Forelimb muscle (tissue), 1 donor: ENCODE results near the gene MEI1. TPM values are rescaled to one million over a fixed set of nuclear protein-coding genes. Genes with fewer than 3 reads are reported as not detected.

Experiments used
- DNase-seq: peaks from one replicate; pipeline ENCODE4 v3.0.0-alpha.2; 2013; ENCODE audit warnings: low read depth
- polyA plus RNA-seq: library from polyadenylated mRNA; unstranded; fragments of 120-200 nt; gene quantifications from one replicate; pipeline ENCODE4 v1.2.1, GENCODE V29; 2013; ENCODE audit not compliant: insufficient read length

MEI1 gene
- polyA plus RNA-seq, 1 donor: 0.68 TPM

DNA sequence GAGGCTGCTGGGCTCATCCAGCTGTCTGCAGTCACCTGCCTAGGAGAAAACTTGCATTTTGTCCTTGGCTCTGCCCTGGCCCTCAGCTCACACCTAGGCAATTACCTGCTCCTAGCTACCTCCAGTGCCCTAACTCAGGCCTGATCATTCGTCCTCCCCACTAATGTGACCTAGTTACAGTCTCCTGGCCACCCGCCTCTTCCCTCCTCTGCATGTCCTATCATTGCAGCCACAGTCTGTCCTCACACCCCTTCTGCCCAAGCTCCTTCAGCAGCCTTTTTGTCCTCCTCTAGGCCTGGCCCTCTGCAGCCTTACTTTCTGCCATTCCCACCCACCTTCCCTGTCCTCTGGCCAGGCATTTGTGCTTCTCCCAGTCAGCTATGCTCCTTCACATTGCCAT lies 83.4 kb downstream of the MEI1 start:
- no peak for DNase-seq

DNA sequence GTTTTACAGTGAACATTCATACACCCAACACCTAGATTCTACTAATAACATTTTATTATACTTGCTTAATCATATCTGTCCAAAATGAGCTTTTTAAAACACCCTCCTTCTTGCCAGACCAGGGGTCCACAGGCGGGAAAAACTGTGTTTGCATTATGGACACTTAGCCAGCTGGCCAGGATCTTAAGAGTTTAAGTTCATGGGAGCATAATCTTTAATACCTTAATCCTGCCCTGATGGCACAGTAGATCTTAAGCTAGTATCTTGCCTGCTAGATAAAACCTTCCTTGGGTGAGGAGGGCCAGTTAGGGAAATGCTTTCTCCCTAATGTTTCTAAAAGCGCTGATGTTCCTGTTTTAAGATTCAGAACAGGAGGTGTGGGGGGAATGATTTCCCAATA lies 88.0 kb downstream of the MEI1 start:
- DNase-seq: no peak

DNA sequence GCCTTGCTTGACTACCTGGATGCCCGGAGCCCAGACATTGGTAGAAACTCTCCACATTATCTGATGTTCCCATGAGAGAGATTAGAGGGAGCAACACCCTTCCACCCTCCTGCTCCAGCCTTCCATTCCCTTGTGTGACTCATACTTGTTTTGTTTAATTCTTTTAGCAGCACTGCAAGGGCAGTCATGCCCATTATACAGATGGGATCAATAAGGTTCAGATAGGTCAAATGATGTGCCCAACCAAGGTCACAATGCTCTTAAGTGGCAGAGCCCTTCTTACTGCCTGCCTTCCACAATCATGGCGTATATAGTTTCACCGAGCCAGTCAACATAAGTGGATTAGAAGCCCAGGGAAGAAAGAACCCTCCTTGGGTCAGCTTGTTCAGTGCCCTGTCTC lies 94.6 kb downstream of the MEI1 start:
- DNase-seq: no peak

DNA sequence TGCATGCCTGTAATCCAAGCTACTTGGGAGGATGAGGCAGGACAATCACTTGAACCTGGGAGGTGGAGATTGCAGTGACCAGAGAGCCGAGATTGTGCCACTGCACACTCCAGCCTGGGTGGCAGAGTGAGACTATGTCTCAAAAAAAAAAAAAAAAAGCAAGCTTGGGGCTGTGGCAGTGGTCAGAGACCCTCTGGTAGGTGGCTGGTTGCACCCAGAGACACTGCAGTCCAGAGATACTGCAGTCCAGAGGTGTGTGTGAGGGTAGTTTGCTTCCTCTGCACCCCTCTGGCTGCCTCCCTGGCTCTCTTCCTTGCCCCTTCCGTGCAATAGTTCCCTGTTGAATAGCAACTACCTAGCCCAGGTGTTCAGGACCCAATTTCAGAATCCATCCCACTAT lies 99.4 kb downstream of the MEI1 start:
- DNase-seq: no peak

DNA sequence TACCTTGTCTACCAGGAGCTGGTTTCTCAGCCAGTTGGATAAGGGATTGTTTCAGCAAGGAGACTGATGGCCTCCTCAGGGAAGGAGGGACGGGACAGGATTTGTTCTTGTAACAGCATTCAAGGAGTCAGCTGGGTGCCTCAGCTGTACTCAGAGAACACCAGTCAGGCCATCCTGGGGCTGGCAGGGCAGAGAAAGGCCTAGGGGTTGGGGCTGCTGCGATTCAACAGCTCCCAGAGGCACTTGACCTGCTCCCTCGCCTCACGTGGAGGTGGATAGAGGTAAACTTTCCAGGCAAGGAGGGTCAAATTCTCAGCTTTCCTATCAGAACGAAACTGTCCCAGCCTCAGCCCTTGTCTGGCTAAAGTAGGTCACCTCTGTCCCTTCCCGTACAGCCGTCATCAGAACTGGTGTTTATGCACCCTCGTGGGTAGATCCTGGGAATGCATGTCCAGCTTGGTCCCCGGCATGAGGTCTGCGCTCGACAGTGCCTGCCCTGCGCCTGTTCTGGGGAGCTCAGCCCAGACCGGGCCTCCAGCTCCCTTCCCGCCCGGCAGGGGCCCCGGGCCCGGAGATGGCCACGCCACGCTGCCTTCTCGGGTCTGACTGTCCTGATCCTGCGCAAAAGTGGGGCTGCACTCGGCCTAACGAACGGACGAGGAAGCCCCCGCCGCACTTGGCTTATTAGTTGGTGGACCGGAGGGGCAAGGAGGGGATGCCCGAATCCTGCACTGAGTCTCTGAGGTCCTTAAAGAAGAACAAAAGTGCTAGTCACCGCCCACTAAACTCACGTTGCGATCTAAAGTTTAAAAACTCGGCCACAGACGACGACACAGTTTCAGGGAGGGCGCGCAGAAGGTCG lies 100.4 kb downstream of the MEI1 start:
- no peak for DNase-seq

DNA sequence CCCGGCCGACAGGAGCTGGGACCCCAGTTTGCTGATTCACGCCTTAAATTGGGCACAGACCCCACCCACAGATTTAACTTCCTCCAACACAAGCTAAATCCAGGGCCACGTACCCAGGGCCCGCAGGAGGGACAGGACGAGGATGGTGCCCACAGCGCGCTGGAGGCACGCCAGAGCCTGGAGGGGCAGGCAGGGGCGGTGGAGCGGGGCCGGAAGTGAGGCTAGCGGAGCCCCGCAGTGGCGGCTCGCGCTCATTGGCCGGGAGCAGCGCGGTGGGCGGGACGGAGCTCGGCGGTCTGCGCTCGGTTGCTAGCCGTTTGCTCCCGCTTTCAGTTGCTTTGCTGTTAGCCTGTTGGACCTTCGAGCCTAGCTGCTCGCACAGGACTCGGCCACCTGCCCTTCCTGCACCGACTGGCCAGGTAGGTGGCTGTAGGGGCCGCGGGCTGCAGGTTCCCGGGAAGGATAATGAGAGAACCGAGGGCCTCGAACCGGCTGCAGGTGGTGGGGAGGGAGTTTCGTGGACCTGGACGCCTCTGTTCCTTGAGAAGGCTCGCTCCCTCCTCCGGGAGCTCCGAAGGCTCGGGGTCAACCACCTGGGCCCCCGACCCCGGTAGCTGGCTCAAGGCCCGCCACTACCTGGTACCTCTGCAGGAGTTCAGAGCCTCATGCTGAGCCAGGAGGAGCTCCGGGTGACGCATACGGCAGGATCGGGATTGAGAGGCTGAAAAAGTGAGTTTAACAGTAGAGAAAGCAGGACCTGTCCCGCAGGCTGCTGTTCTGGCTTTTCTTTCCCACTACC lies 101.2 kb downstream of the MEI1 start, which contains the start of gene CCDC134:
Gene CCDC134 (plus strand): TSS at position 332 of the 799 bp plus-strand sequence. CDS start 8,212 bp downstream, outside the sequence.
- peak; percentile 60 for DNase-seq

DNA sequence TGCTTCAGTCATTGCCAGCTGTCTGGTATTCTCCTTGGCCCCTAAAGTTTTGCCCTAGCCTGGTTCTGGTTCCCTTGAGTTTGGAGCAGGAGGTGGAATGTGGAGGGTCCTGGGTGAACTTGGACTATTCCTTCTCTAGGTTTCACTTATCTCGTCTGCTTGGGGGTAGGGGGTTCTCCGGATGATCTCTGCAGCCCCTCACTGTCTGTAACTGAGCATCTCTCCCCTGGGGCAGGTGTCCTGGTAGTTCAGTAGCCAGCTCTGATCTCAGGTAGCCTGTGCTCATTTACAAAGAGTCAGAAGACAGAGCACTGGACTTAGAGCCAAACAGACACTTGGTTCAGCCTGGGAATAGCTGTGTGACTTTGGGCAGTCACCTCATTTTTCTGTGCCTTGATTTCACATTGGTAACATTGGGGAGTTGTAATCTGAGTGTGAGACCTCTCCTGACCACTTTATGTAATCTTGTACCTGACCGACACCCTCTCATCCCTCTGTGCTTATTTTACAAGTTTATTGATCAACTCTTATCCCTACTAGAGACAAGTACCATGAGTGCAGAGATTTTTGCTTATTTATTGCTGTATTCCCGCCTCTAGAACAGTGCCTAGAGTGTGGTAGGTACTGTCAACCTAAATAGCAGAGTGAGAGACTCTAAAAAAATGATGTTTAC lies 102.0 kb downstream of the MEI1 start:
- no peak for DNase-seq

DNA sequence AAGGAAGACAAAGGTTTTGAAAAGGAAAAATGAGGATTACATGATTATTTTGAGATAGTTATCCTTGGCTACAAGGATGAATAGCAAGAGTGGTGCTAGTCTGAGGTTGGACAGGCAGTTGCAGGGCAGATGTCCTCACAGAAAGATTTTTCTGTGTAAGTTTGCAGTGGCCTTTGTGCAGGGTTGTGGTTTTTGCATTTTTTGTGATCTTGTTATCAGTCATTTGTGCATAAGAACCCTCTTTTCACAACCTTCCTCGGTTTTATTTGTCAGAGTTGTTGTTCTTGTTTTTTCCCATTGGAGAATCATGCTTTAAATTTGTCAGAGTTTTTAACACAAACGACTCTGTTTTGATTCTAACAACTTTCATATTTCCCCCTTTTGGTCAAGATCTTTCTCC lies 102.6 kb downstream of the MEI1 start:
- no peak for DNase-seq

DNA sequence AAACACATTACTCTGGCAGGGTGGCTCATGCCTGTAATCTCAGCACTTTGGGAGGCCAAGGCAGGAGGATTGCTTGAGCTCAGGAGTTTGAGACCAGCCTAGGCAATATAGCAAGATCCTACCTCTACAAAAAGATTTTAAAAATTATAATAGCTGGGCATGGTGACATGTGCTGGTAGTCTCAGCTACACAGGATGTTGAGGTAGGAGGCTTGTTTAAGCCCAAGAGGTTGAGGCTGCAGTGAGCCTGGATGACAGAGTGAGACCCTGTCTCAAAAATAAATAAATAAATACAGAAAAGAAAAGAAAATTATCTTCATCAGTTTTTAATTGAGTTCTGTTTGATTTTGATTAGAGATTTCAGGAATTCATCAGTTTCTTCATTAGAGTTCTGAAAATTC lies 106.3 kb downstream of the MEI1 start:
- DNase-seq: no peak

DNA sequence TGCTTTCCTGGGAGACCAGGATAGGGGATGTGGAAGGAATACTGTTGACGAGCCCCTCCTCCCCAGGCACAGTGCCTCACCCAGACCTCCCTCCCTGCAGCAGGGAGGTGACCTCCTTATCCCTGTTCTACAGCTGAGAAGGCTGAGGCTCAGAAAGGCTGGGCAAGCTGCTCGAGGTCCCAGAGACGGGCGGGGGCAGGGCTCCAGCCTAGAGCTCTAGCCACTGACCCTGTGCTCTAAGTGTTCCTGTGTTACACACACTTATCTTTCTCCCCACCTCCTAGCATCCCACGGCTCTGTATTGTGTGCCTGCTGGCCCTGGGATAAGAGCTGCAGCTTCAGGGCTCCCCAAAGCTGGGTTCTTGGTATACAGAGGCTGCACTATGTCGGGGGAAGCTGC lies 109.1 kb downstream of the MEI1 start:
- no peak for DNase-seq

DNA sequence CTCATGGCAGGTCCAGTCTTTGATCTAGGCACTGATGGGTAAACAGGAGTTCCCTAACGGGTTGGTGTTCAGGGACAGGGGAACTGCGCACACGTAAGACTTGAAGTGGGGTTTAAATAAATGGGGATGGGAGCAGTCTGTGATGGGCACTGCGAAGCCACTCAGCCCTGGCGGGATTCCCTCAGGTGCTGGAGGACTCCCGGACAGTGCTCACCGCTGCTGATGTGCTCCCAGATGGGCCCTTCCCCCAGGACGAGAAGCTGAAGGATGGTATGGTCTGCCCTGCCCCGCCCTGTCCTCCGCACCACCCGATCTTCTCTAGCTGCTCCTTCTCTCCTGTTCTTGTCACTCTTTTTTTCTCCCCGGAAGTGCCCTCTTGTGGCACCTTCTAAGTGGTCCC lies 110.7 kb downstream of the MEI1 start:
- no peak for DNase-seq

DNA sequence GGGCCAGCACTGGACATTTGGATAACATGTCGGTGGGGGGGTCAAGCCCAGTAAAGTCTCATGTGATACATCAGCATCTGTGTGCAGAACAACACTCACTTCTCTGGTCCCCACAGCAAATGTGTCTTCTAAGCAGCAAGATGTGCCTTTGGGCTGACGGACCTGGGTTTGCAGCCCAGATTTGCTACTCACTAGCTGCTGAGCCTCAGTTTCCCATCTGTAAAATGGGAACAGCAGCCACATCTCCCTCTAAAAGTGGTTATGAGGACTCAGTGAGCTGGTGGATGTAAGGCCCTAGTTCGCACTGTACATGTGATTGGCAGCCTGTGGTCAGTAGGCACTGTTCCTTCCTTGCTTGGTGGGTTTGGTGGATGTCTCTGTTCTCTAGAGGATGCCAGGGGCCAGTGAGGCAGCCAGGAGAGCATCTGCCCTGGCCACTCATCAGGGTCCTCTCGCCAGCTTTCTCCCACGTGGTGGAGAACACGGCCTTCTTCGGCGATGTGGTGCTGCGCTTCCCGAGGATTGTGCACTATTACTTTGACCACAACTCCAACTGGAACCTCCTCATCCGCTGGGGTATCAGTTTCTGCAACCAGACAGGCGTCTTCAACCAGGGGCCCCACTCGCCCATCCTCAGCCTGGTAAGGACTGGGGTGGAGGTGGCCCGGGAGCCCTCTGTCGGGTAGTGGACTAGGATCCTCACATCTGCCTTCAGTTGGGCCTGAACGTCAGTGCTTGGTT lies 113.7 kb downstream of the MEI1 start:
- DNase-seq: no peak

DNA sequence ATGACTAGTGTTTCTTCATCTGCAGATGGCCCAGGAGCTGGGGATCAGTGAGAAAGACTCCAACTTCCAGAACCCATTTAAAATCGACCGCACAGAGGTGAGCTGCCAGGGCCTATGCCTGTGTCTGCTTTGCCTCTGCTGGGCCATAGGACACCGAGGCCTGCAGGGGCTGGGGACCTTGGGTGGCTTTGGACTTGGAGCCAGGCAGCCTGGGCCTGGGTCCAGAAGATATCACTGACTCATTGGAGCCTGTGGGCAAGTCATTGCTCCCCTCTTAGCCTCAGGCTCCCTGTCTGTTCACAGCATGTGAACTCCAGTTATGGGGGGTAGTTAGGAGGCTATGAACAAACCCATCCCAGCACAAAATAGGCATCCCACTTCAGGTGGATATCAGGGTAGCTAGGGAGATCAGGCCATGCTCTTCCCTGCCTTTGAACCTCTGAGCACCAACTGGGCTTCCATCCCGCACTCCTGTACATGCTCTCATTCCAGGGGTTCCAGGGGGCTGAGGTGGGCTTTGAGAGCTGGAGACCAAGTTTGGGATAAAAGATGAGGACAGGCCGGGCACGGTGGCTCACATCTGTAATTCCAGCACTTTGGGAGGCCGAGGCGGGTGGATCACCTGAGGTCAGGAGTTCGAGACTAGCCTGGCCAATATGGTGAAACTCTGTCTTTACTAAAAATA lies 114.6 kb downstream of the MEI1 start:
- DNase-seq: no peak

DNA sequence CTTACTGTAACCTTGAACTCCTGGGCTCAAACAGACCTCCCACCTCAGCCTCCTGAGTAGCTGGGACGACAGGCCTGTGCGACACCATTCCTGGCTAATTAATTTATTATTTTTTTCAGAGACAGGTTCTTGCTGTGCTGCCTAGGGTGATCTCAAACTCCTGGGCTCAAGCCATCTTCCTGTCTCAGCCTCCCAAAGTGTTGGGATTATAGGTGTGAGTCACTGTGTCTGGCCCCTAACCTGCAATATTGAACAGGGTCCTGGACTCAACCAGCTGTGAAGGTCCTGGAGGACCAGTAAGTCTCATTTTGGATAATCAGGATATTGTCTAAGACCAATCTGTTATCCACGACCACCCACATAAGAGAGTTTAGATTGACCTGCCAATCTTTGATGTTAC lies 116.4 kb downstream of the MEI1 start:
- DNase-seq: no peak

DNA sequence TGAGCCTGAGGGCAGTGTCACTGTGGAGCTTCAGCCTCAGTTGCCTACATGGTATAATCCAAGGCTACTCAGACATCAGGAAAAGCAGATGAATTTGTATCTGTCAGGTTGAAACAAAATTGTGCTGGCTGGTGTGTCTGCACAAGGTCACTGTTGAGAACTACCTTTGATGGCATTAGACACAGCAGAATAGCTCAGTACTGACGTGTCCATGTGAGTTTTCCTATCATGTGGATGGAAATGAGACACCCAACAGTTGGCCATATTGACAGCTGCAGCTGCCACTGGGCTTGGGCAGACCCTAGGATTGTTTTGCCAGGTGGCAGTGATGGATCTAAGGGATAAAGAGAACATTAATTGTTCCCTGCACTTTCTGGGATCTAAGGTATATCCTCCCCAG lies 116.9 kb downstream of the MEI1 start:
- no peak for DNase-seq

DNA sequence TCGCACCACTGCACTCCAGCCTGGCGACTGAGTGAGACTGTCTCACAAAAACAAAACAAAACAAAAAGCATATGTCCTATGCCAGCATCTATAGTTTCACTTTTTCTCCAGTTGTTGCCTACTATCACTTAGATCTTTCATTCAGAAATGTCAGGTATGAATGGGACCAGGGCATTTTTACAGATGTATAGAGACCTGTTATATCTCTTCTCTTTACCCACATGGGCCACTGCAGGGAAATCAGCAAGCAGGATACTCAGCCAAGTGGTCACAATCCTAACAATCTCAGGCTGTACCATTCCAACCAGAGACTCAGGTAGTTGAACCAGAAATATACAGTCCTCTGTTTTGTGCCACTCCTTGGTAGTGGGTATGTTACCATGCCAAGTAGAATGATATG lies 117.6 kb downstream of the MEI1 start:
- no peak for DNase-seq

DNA sequence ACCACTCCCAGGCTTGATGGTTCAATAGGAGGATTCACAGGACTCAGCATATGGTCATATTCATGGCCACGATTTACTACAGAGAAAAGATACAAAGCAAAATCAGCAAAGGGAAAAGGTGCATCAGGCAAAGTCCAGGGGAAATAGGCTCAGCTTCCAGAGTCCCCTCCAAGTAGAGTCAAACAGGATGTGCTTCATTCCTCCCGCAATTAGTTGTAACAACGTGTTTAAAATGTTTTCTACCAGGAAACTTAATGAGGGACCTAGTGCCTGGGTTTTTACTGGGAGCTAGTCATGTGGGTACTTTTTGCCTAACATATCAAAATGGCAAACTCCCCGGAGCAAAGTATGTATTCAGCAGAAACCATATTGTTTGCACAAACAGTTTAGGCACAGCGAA lies 118.7 kb downstream of the MEI1 start:
- no peak for DNase-seq

DNA sequence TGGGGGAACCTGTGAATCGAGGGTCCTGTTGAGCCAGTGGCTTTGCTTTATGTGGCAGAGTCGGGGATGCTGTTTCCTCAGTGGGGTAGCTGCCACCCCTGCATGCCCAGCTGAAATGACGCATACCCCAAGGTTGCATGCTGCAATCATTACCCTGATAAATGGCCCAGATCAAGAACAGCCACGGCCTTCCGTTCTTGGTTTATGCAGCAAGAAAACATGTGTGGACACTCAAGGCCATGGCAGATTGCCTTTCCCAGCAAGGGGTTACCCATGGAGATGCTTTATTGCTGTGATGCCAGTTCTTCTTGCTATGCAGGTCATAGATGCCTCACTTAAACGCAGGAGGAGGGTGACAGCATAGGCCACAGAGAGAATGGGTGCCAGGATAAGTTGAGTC lies 119.3 kb downstream of the MEI1 start:
- DNase-seq: no peak

DNA sequence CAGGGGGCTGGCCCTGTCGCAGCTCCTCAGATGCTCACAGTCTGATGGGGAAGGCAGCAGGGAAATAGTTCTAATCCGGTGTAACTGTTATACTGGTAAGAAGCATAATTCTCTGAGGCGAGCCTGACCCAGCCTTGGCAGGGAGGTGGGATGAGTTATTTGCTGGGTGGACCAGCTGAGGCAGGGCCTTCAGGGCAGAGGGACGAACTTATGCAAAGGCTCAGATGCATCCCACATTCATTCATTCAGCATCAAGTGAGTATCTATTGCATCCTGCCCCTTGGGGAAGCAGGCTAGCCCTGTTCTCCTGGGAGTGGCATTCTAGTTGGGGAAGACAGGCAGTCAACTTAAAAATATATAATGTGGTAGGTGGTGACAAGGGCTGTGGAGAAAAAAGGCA lies 120.0 kb downstream of the MEI1 start:
- no peak for DNase-seq

DNA sequence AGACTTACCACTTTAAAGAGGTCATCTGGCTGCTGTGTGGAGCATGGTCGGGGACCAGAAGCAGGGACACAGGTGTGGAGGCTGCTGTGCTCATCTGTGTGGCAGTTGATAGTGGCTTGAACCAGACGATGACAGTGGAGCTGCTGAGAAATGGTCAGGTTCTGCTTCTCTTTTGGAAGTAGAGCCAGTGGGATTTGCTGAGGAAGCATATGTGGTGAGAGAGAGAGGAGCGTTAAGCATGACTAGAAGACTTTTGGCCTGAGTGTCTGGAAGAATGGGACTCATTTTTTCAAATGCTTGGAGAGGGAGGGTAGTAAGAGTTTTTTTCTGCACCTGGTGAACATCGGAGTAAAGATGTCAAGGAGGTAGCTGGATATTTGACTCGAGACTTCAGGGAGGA lies 121.1 kb downstream of the MEI1 start:
- DNase-seq: no peak
